GM13977 (cell line): ENCODE measurements around the gene CALHM4.

ENCODE experiments used
- DNase-seq: peaks from one replicate; pipeline ENCODE4 v3.0.0; 2012; ENCODE audit warnings: low spot score
- in situ Hi-C: fragments of 300-500 bp; cut with MboI; formaldehyde crosslinking; loops from one replicate; pipeline ENCODE4 v1.12.0; 2022; ENCODE audit warnings: low sequenced_read_pairs, low pct_unique_long_range_greater_than_20kb, mixed read lengths, inconsistent platforms; ENCODE audit not compliant: unreplicated experiment
- TF ChIP-seq, protein P1 (sequence below): IDR thresholded peaks from 2 replicates; pipeline ENCODE4 v1.5.1; 2012; ENCODE audit warnings: mild to moderate bottlenecking, control low read depth; ENCODE audit not compliant: insufficient read depth; ENCODE audit errors: extremely low read depth, missing control alignments

The CALHM4 gene, protein sequence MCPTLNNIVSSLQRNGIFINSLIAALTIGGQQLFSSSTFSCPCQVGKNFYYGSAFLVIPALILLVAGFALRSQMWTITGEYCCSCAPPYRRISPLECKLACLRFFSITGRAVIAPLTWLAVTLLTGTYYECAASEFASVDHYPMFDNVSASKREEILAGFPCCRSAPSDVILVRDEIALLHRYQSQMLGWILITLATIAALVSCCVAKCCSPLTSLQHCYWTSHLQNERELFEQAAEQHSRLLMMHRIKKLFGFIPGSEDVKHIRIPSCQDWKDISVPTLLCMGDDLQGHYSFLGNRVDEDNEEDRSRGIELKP

DNA sequence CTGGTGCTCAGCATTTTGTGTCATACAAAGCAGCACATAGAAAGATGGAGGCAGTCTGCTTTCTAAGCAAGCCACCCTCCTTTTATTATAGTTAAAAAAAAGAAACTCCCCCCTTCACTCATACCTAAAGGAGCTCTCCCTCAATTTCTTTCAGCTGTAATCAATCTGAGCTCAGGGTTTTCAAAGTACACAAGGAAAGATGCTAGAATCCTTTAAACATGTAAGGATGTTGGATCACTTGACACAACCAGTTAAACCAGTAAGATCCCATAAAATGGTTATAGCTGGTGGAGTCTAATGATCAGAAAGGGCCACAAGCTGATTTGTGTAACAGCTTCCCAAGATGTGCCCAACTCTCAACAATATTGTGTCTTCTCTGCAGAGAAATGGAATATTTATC lies at the start of gene CALHM4:
CALHM4 (plus strand) TSS at position 301 of the 400 bp plus-strand sequence; CDS start at position 344, 43 bp downstream.
- DNase-seq: no peak
- TF ChIP-seq, protein P1, sequence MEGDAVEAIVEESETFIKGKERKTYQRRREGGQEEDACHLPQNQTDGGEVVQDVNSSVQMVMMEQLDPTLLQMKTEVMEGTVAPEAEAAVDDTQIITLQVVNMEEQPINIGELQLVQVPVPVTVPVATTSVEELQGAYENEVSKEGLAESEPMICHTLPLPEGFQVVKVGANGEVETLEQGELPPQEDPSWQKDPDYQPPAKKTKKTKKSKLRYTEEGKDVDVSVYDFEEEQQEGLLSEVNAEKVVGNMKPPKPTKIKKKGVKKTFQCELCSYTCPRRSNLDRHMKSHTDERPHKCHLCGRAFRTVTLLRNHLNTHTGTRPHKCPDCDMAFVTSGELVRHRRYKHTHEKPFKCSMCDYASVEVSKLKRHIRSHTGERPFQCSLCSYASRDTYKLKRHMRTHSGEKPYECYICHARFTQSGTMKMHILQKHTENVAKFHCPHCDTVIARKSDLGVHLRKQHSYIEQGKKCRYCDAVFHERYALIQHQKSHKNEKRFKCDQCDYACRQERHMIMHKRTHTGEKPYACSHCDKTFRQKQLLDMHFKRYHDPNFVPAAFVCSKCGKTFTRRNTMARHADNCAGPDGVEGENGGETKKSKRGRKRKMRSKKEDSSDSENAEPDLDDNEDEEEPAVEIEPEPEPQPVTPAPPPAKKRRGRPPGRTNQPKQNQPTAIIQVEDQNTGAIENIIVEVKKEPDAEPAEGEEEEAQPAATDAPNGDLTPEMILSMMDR: no peak
- in situ Hi-C loops: no loop called here

DNA sequence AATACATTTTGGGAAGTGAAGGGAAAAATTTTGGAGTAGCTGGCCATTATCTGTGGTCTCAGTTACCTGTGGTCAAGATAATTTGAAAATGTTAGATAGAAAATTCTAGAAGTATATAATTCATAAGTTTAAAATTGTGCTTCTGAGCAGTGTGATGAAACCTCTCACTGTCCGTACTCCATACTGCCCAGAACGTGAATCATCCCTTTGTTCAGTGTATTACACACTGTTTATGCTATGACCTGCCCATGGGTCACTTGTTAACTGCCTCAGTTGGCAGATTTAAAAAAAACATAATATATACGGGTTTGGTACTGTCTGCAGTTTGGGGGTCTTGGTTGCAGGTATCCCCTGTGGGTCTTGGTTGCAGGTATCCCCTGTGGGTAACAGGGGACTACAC lies 46.2 kb upstream of the CALHM4 start:
- TF ChIP-seq, protein P1: no peak
- DNase-seq: no peak
- in situ Hi-C loops: no loop called here

DNA sequence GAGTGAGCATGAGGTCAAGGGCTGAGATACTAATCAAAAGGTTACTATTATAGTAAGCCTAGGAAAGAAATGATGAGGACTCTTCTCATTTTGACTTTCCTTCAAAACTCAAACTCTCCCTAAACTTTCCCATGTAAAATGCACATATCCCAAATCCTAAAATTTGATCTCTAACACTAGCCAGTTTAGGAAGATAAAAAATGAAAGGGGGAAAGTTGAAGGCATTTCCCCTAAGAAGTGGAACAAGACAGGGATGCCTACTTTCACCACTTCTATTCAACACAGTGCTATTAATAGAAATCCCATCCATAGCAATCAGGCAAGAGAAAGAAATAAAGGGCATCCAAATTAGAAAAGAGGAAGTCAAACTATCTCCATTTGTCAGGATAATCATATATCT lies 45.0 kb upstream of the CALHM4 start:
- TF ChIP-seq, protein P1: no peak
- no peak for DNase-seq
- in situ Hi-C loops: no loop called here

DNA sequence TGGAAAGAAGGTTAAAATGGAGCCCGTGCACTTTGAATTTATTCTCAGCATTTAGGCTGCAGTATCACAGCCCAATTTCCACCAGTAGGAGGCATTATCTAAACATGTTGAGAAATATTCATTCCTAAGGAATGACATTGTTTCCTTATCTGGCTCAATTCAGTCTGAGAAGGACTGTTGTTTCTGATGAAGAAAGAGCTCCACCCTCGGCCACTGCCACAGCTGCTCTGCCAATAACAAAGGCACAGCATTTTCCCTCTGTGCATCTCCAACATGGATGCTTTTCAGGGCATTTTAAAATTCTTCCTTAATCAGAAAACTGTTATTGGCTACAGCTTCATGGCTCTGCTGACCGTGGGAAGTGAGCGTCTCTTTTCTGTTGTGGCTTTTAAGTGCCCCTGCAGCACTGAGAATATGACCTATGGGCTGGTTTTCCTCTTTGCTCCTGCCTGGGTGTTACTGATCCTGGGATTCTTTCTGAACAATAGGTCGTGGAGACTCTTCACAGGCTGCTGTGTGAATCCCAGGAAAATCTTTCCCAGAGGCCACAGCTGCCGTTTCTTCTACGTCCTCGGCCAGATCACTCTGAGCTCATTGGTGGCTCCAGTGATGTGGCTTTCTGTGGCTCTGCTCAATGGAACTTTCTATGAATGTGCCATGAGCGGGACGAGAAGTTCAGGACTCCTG lies 42.0 kb upstream of the CALHM4 start, which contains the start of gene CALHM5:
CALHM5 (plus strand) TSS at position 216 of the 687 bp plus-strand sequence; CDS start at position 274, 58 bp downstream.
- TF ChIP-seq, protein P1: peak; percentile 20
- in situ Hi-C loops: no loop called here
- DNase-seq: no peak

DNA sequence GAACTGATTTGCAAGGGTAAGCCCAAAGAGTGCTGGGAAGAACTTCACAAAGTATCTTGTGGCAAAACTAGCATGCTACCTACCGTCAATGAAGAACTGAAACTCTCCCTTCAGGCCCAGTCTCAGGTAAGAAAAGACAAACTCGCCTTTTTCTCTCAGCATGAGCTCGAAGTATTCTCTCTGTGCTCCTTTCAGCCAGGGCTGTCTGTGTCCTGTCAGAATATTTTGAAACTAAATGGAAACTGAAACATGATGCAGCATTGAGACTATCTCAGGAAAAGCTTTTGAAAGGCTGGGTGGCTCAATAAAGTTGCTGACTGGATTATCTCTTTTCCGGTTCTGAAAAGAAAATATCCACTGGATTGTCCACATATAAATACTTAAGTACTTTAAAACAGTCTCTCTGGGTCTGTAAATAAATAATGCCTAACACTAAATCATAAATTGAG lies 41.4 kb upstream of the CALHM4 start:
- TF ChIP-seq, protein P1: no peak
- in situ Hi-C loops: no loop called here
- DNase-seq: no peak

DNA sequence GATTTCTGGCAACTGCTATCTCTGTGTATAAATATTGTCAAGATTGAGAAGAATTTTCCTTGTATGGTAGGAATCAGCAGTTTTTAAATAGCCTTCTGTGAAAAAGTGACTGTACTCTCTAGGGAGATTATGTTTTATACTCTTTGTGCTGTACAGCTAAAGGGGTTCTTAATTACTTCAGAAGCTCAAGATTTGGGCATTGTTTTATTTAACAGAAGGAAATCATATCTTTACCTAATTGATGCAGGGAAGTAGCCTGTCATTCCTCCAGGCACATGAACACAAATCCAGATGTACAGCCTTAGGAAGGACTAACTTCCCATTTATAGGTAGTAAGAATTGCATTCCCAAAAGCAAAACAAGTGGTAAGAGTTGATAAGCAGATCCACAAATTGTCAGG lies 40.8 kb upstream of the CALHM4 start:
- no peak for DNase-seq
- TF ChIP-seq, protein P1: no peak
- in situ Hi-C loops: no loop called here
